GM18951 (cell line): ENCODE results near the gene CRLF1.

Experiments
- POLR2A ChIP-seq: IDR thresholded peaks from 4 replicates; pipeline ENCODE4 v1.6.1; 2011; ENCODE audit warnings: mild to moderate bottlenecking; ENCODE audit not compliant: insufficient read length, insufficient read depth; ENCODE audit errors: extremely low read depth
- in situ Hi-C: fragments of 300-500 bp; cut with MboI; formaldehyde crosslinking; loops from one replicate; pipeline ENCODE4 v1.12.0; 2022; ENCODE audit warnings: low sequenced_read_pairs, mixed read lengths, inconsistent platforms; ENCODE audit not compliant: unreplicated experiment

CRLF1 gene

DNA sequence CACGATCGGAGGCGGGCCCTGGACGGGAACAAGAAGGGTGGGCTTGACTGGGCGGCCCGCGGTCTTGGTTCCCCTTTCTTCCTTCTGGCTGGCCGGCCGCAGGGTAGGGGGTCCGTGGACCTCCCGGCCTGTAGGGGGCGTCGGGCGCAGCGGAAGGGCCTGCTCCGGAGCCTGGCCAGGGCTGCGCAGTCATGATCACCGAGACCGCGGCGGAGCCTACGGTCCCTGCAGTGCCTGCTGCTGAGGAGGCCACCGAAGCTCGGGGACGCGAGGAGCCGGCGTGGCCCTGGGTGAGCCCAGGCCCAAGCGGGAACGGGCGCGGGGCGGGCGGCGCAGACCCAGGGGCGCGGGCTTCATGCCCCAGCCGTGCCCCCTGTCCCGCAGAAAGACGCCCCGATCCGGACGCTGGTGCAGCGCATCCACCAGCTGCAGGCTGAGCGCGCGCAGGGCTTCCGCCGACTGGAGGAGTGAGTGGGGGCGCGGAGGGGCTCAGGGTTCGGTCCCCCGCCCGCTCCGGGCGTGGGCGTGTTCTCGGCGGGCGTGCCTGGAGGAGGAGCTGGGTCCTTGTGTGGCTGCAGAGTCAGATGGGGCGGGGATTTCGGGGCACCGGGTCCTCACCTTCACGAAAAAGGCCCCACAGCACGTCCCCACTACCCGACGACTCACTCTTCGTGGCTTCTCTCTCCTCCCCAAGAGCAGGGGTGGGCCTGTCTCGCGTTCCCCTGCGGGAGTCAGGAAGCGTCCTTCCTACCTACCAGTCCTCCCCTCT, 17.8 kb downstream of the CRLF1 start, which contains the start of gene REX1BD:
TSS of gene REX1BD (plus strand) at position 188 of the 769 bp plus-strand sequence. CDS start at position 192, 4 bp downstream.
- in situ Hi-C loops: no loop called here
- TF ChIP-seq POLR2A: peak; percentile 94

DNA sequence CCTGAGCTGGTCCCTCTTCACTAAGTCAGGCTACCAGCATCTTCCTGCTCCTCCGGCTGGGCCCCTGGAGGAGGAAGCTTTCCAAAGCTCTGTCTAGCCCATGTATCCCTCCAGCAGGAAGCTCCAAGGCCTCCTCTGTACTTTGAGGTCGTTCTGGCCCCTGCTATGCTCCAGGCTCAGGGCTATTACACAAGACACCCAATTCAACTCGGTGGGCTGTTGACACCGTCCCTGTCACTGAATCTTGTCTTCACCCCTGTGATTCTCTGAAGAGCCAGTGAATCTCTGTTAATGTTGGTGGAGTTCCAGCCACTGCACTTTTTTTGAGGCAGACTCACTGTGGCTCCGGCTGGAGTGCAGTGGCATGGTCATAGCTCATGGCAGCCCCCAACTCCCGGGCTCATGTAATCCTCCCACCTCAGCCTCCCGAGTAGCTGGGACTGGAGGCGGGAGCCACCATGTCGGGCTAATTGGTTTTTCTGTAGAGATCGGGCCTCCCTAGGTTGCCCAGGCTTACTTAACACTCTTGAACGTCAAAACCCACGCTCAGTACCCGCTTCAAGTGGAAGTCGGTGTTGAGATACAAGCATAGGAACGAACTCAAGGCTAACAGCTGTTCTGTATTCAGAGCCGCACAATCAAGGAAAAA, 18.5 kb downstream of the CRLF1 start:
- in situ Hi-C loops: no loop called here
- no peak for TF ChIP-seq POLR2A

DNA sequence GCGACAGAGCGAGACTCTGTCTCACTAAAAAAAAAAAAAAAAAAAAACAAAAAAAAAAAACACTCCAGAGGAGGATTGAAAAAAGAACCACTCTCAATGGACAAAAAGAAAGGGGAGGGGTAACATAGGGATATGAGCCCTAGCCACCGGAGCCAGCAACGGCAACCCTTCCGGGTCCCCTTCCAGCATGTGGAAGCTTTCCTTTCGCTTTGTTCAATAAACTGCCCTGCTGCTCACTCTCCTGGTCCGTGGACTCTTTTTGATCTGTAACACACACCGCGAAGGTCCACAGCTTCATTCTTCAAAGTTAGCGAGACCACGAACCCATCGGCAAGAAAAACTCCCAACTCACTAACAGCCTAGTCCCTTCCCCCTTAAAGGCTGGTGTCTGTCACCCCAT, 19.0 kb downstream of the CRLF1 start:
- in situ Hi-C loops: no loop called here
- TF ChIP-seq POLR2A: no peak

DNA sequence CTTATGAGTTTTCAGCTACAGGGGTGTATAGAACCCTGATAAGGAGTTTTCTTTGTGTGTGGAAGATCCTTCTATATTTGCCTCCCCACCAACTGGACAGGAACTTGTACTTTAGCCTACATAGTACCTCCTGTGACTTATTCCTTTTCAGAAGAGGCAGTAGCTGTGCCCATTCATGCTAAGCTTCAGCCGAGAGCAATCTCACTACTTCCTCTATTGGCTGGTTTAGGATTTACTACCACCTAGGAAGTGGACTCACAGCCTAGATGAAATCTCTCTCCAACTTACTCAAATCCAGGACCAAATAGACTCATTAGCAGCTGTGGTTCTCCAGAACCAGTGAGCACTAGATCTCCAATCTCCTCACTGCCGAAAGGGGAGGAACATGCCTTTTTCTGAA, 20.3 kb downstream of the CRLF1 start:
- in situ Hi-C loops: no loop called here
- no peak for TF ChIP-seq POLR2A

DNA sequence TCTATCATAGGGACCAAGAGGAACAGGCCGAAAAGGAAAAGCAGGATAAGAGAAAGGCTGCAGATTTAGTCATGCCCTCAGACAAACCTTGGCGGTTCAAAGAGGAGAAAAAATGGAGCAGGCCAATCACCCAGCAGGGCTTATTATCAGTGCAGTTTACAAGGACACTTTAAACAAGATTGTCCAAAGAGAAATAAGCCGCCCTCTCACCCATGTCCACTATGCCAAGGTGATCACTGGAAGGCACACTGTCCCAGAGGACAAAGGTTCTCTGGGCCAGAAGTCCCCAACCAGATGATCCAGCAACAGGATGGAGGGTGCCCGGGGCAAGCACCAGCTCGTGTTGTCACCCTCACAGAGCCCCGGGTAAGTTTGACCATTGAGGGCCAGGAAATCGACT, 26.3 kb downstream of the CRLF1 start:
- TF ChIP-seq POLR2A: no peak
- in situ Hi-C loops: no loop called here

DNA sequence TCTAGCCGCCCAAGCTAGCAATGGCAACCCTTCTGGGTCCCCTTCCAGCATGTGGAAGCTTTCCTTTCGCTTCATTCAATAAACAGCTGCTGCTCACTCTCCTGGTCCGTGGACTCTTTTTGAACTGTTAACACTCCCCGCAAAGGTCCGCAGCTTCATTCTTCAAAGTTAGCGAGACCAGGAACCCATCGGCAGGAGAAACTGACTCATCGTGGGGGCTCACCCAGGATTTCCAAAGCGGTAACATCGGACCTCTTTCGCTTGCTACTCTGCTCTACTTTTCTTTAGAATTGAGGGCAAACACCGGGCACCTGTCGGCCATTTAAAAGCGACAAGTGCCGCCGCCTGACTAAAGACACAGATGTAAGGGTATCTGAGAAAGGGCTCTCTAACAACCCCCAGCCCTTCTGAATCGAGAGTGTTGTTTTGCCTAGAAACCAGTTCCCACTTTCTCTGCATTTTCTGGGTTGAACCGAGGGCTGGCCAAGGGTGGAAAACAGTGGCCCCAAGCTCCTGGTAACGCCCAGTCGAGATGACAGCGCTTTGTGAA, 29.2 kb downstream of the CRLF1 start:
- in situ Hi-C loops: no loop called here

DNA sequence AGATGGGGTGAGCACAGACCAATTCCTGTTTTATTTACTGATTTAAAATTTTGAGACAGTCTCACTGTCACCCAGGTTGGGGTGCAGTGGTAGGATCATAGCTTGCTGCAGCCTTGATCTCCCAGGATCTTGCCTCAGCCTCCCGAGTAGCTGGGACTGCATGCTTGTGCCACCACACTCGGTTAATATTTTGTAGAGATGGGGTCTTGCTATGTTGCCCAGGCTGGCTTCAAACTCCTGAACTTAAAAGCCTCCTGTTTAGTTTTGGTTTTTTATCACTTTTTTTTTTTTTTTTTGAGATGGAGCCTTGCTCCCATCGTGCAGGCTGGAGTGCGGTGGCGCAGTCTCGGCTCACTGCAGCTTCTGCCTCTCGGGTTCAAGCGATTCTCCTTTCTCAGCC, 30.2 kb downstream of the CRLF1 start:
- no peak for TF ChIP-seq POLR2A
- in situ Hi-C loops: no loop called here

More for the DNA sequence above, 29.2 kb downstream of the CRLF1 start:
- no peak for TF ChIP-seq POLR2A

DNA sequence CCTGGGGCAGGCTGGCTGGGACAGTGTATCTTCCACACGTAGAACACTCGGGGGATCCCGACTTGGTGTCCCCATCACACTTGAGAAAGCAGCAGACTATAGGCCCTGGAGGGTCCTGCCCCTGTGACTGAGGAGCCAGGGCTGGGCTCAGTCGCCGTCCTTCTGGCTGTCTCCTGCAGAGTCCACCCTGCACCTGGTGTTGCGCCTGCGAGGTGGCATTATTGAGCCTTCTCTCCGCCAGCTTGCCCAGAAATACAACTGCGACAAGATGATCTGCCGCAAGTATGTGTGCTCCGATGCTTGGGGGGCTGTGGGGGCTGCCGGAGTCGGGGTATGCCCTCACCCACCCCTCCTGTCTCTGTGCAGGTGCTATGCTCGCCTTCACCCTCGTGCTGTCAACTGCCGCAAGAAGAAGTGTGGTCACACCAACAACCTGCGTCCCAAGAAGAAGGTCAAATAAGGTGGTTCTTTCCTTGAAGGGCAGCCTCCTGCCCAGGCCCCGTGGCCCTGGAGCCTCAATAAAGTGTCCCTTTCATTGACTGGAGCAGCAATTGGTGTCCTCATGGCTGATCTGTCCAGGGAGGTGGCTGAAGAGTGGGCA, 31.8 kb downstream of the CRLF1 start:
- TF ChIP-seq POLR2A: no peak
- in situ Hi-C loops: no loop called here

DNA sequence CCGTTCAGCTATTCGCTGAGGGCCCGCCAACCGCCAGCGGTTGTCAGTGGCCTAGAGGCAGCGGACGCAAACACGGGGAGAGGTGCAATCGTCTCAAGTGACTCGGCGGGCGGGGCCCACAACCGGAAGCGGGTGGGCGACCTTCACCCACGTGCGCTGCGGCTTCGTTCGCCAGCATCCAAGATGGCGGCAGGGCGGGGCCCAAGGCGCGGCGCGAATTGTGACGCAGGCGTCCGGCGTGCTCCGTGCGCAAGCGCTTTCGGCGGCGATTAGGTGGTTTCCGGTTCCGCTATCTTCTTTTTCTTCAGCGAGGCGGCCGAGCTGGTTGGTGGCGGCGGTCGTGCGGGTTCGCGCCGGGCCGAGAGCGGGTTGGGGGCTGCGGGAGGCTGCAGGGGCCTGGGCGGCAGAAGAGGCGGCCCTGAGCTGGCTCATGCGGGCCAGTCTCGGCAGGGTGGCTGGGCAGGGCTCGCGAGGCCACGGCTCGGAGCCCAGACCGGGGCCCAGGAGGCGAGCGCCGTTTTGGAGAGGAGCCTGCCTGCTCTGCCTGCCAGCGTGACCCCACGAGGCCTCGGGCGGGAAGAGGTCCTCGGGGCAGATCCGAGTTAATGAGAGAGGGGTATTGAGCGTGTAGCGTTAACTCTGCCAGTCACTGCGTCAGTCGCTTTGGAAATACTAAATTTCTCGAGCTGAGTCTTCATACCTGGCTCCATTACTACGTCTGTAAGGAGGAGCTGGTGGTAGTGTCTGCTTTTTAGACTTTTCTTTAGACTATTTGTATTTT, 34.8 kb downstream of the CRLF1 start, which contains the start of gene UBA52:
TSS of gene UBA52 (plus strand) at position 294 of the 781 bp plus-strand sequence. CDS start 1,444 bp downstream, outside the sequence.
- TF ChIP-seq POLR2A: peak; percentile 98
- in situ Hi-C loops: no loop called here

DNA sequence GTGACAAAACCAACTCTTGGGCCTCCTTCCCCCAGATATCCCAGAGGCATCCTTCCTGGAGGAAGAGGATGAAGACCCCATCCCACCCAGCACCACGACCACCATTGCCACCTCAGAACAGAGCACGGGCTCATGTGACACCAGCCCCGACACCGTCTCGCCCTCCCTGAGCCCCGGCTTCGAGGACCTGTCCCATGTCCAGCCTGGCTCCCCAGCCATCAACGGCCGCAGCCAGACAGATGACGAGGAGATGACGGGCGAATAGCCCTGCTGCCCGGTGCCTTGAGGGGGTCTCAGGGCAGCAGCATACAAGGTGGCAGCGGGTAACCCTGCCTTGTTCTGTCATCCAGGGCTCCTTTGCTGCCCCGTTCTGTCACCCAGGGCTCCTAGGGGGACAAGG, 38.2 kb downstream of the CRLF1 start:
- TF ChIP-seq POLR2A: no peak
- in situ Hi-C loops: no loop called here

DNA sequence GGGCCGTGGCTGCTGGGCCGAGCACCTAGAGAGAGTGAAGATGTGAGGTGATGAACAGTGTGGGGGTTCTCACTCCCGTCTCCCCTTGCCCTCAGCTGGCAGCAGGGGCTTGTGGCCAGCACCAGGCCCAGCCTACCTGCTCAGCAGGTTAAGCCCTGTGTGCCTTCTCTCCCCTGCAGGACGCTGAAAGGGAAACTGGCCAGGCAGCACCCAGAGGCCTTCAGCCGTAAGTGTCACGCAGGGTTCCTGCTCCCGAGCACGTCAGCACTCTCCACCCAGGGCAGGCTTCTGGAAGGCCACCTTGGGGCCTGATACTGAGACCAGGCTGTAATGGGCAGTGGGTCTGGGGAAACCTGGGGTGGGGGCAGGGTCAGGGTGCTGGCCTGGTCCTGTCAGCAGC, 39.6 kb downstream of the CRLF1 start:
- in situ Hi-C loops: no loop called here
- TF ChIP-seq POLR2A: no peak

DNA sequence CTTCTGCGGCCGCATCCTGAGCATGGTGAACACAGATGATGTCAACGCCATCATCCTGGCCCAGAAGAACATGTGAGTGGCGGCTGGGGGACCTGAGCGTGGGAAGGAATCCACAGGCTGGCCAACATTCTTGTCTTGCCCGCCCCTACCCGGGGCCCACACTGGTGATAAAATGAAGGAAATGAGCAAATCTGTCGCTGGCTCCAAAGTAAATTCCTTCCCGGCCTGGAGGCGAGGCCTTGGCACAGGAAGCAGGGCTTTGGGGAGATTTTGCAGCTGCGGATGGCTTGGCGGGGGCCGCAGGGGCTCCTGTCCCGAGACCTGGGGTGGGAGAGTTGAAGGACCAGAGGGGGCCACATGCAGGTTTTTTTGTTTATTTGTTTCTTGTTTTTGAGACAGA, 44.5 kb downstream of the CRLF1 start:
- in situ Hi-C loops: no loop called here

DNA sequence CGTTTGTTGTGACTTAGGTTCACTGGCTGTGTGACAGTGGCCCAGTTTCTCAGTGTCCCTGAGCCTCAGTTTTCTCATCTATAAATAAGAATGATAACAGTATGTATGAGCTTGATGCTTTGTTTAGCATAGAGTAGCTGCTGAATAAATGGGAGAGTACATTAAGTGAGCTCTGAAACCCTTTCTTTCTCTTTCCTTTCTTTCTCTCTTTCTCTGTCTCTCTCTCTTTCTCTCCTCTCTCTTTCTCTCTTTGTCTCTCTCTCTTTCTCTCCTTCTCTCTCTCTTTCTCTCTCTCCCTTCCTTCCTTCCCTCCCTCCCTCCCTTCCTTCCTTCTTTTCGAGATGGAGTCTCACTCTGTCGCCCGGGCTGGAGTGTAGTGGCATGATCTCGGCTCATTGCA, 46.9 kb downstream of the CRLF1 start:
- TF ChIP-seq POLR2A: no peak
- in situ Hi-C loops: no loop called here

More for the DNA sequence above, 44.5 kb downstream of the CRLF1 start:
- TF ChIP-seq POLR2A: no peak
